Measurements from ENCODE around the gene CD81.
A peak's percentile ranks its signal among the peaks of the same experiment; 100 is the strongest.

DNA sequence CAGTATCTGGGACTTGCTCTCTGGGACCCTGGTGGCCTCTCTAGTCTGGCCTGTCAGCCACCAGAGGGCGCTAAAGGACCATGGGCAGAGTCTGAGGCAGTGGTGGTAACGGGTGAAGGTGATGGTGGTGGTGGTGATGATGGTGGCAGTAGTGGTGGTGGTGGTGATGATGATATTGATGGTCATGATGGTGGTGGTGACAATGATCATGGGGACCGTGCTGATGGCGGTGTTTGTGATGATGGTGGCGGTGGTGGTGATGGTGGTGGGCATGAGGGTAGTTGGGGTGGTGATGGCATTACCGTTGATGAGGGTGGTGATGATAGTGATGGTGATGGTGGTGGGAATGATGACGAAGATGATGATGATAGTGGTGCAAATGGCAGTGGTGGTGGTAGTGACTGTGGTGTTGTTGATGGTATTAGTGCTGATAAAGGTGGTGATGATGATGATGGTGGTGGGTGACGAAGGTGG, 51.2 kb downstream of the CD81 start:
- TF ChIP-seq CTCF (conservative IDR thresholded peaks at IDR 0.05; ENCODE audit: low read depth in 2 of 2) (peak; percentile 95 to 99), EZH2 (IDR thresholded peaks at IDR 0.05; ENCODE audit: low read depth, unreplicated experiment) (no peak), POLR2AphosphoS5 (IDR thresholded peaks at IDR 0.05; ENCODE audit: low read depth) (no peak), CREB1 (CRISPR knock-in tag; IDR thresholded peaks at IDR 0.05; ENCODE audit: low read depth) (no peak), ZNF114 (CRISPR knock-in tag; IDR thresholded peaks at IDR 0.05) (no peak), EZH2phosphoT487 (IDR thresholded peaks at IDR 0.05; ENCODE audit: unreplicated experiment) (no peak), JUNB (IDR thresholded peaks at IDR 0.05; ENCODE audit: unreplicated experiment) (no peak)
- TF ChIP-seq, protein P1, sequence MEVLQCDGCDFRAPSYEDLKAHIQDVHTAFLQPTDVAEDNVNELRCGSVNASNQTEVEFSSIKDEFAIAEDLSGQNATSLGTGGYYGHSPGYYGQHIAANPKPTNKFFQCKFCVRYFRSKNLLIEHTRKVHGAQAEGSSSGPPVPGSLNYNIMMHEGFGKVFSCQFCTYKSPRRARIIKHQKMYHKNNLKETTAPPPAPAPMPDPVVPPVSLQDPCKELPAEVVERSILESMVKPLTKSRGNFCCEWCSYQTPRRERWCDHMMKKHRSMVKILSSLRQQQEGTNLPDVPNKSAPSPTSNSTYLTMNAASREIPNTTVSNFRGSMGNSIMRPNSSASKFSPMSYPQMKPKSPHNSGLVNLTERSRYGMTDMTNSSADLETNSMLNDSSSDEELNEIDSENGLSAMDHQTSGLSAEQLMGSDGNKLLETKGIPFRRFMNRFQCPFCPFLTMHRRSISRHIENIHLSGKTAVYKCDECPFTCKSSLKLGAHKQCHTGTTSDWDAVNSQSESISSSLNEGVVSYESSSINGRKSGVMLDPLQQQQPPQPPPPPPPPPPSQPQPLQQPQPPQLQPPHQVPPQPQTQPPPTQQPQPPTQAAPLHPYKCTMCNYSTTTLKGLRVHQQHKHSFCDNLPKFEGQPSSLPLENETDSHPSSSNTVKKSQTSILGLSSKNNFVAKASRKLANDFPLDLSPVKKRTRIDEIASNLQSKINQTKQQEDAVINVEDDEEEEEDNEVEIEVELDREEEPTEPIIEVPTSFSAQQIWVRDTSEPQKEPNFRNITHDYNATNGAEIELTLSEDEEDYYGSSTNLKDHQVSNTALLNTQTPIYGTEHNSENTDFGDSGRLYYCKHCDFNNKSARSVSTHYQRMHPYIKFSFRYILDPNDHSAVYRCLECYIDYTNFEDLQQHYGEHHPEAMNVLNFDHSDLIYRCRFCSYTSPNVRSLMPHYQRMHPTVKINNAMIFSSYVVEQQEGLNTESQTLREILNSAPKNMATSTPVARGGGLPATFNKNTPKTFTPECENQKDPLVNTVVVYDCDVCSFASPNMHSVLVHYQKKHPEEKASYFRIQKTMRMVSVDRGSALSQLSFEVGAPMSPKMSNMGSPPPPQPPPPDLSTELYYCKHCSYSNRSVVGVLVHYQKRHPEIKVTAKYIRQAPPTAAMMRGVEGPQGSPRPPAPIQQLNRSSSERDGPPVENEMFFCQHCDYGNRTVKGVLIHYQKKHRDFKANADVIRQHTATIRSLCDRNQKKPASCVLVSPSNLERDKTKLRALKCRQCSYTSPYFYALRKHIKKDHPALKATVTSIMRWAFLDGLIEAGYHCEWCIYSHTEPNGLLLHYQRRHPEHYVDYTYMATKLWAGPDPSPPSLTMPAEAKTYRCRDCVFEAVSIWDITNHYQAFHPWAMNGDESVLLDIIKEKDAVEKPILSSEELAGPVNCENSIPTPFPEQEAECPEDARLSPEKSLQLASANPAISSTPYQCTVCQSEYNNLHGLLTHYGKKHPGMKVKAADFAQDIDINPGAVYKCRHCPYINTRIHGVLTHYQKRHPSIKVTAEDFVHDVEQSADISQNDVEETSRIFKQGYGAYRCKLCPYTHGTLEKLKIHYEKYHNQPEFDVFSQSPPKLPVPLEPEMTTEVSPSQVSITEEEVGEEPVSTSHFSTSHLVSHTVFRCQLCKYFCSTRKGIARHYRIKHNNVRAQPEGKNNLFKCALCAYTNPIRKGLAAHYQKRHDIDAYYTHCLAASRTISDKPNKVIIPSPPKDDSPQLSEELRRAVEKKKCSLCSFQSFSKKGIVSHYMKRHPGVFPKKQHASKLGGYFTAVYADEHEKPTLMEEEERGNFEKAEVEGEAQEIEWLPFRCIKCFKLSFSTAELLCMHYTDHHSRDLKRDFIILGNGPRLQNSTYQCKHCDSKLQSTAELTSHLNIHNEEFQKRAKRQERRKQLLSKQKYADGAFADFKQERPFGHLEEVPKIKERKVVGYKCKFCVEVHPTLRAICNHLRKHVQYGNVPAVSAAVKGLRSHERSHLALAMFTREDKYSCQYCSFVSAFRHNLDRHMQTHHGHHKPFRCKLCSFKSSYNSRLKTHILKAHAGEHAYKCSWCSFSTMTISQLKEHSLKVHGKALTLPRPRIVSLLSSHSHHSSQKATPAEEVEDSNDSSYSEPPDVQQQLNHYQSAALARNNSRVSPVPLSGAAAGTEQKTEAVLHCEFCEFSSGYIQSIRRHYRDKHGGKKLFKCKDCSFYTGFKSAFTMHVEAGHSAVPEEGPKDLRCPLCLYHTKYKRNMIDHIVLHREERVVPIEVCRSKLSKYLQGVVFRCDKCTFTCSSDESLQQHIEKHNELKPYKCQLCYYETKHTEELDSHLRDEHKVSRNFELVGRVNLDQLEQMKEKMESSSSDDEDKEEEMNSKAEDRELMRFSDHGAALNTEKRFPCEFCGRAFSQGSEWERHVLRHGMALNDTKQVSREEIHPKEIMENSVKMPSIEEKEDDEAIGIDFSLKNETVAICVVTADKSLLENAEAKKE (CRISPR knock-in tag; IDR thresholded peaks at IDR 0.05), result peak; percentile 80; the same call in 1 of the 2 replicates
